Caco-2 (cell line): ENCODE results near the gene SOX1. TPM values are rescaled to one million over a fixed set of nuclear protein-coding genes. Genes with fewer than 3 reads are reported as not detected.

ENCODE experiments used
- BruUV-seq: library from RNA; stranded (reverse); fragments of 400-500 nt; replicated peaks from 2 replicates; lab custom pipeline; 2021; lab: Mats Ljungman, UMichigan
- CTCF ChIA-PET: fragments of 300-600 bp; sonication (Branson Sonifier 250); formaldehyde crosslinking; loops from one replicate; lab custom pipeline; 2022; ENCODE audit warnings: antibody characterized with exemption; lab: Charles Lee
- POLR2A ChIA-PET: fragments of 300-600 bp; sonication (Branson Sonifier 250); formaldehyde crosslinking; loops from one replicate; lab custom pipeline; 2022; ENCODE audit warnings: antibody characterized with exemption; lab: Charles Lee
- DNase-seq, 2 experiments: peaks; one replicate each; pipeline versions ENCODE4 v3.0.0 to v3.0.0-alpha.2; 2020 to 2022
- H3K27me3 ChIP-seq: replicated peaks from 2 replicates; pipeline ENCODE4 v1.6.0; 2011; ENCODE audit warnings: low read length; ENCODE audit not compliant: control insufficient read depth, insufficient read depth
- H3K36me3 ChIP-seq: 2 replicates; pipeline ENCODE4 v1.5.1; 2011; ENCODE audit warnings: low read length; ENCODE audit not compliant: control insufficient read depth, insufficient read depth
- H3K4me1 ChIP-seq: fragments of 250-450 bp; sonication (Bioruptor Pico); 2 replicates; pipeline ENCODE4 v1.5.1; 2020; ENCODE audit warnings: mild to moderate bottlenecking
- H3K4me3 ChIP-seq: 2 replicates; pipeline ENCODE4 v1.5.1; 2011; ENCODE audit warnings: low read depth, mild to moderate bottlenecking, control low read depth, low read length
- H3K9me3 ChIP-seq: fragments of 250-450 bp; sonication (Bioruptor Pico); 2 replicates; pipeline ENCODE4 v1.5.1; 2020; ENCODE audit warnings: mild to moderate bottlenecking, moderate library complexity
- H3K27ac Mint-ChIP-seq: one replicate; pipeline ENCODE4 v1.8.0; 2022; ENCODE audit warnings: mixed read lengths; ENCODE audit not compliant: unreplicated experiment
- H3K27me3 Mint-ChIP-seq: one replicate; pipeline ENCODE4 v1.8.0; 2022; ENCODE audit warnings: mixed read lengths; ENCODE audit not compliant: insufficient read depth, unreplicated experiment
- H3K36me3 Mint-ChIP-seq: one replicate; pipeline ENCODE4 v1.8.0; 2022; ENCODE audit warnings: mild to moderate bottlenecking, mixed read lengths; ENCODE audit not compliant: insufficient read depth, unreplicated experiment
- H3K4me1 Mint-ChIP-seq: one replicate; pipeline ENCODE4 v1.8.0; 2022; ENCODE audit warnings: low read depth, mixed read lengths; ENCODE audit not compliant: unreplicated experiment
- H3K4me3 Mint-ChIP-seq: one replicate; pipeline ENCODE4 v1.8.0; 2022; ENCODE audit warnings: mild to moderate bottlenecking, moderate library complexity, mixed read lengths; ENCODE audit not compliant: unreplicated experiment
- H3K9me3 Mint-ChIP-seq: one replicate; pipeline ENCODE4 v1.8.0; 2022; ENCODE audit warnings: mixed read lengths; ENCODE audit not compliant: unreplicated experiment
- CTCF ChIP-seq, 2 experiments: fragments of 200-600 bp in 1 of 2; IDR thresholded peaks; 1 replicate in 1 of 2; 2 replicates in 1 of 2; pipeline versions ENCODE4 v1.5.1 to v1.8.0; 2011 to 2022; ENCODE audit warnings: antibody characterized with exemption in 1 of 2, control low read depth in 1 of 2, inconsistent platforms in 1 of 2, low read depth in 1 of 2, low read length in 1 of 2, mild to moderate bottlenecking in 1 of 2, moderate library complexity in 1 of 2; ENCODE audit not compliant: insufficient read depth in 1 of 2, severe bottlenecking in 1 of 2, unreplicated experiment in 1 of 2
- intact Hi-C: fragments of 100-400 bp; cut with micrococcal nuclease; formaldehyde crosslinking; loops from one replicate; pipeline ENCODE4 v1.10.0; 2022; ENCODE audit not compliant: unreplicated experiment
- total RNA-seq: library from RNA; stranded (reverse); gene quantifications from 2 replicates; pipeline ENCODE4 v1.2.3, GENCODE V29; 2022

Gene SOX1
- total RNA-seq, 1 experiment from 2014 or later, result 1.7 TPM

GRCh38 chr13:112115403-112116091, 48.6 kb downstream of the SOX1 start:
- no peaks in the 10 kb centered on the region for H3K36me3 Mint-ChIP-seq
- POLR2A ChIA-PET, result no interaction called here
- peaks cover 8% of the 10 kb centered on the region for H3K4me1 Mint-ChIP-seq
- intact Hi-C loops, result no loop called here
- H3K36me3 ChIP-seq, result no peaks in the 10 kb centered on the region
- no peaks in the 10 kb centered on the region for H3K9me3 ChIP-seq
- CTCF ChIA-PET, result no interaction called here
- no peak for TF ChIP-seq CTCF (IDR thresholded peaks at IDR 0.05; ENCODE audit: insufficient read depth in 1 of 2, low read depth in 1 of 2, low read length in 1 of 2, severe bottlenecking in 1 of 2, unreplicated experiment in 1 of 2)
- no peaks in the 10 kb centered on the region for H3K9me3 Mint-ChIP-seq
- H3K27me3 ChIP-seq, result peaks cover 6% of the 10 kb centered on the region
- BruUV-seq, result no TSS peak
- peaks cover 6% of the 10 kb centered on the region; the same call in 1 of the 2 replicates for H3K4me1 ChIP-seq
- no peak overlapping the region for H3K27ac Mint-ChIP-seq
- DNase-seq, result no peak
- peaks cover 33% of the 10 kb centered on the region for H3K27me3 Mint-ChIP-seq
- no peak overlapping the region for H3K4me3 ChIP-seq
- H3K4me3 Mint-ChIP-seq, result no peak overlapping the region

- Mint-ChIP-seq H3K36me3 (no peaks in the 10 kb centered on the region), H3K9me3 (no peaks in the 10 kb centered on the region), H3K4me1 (peaks cover 8% of the 10 kb centered on the region), H3K27me3 (peaks cover 26% of the 10 kb centered on the region), H3K4me3 (no peak overlapping the region), H3K27ac (no peak overlapping the region)
- DNase-seq, result no peak
- peaks cover 6% of the 10 kb centered on the region for H3K27me3 ChIP-seq
- no peaks in the 10 kb centered on the region for H3K9me3 ChIP-seq
- no peaks in the 10 kb centered on the region for H3K36me3 ChIP-seq
- CTCF ChIA-PET, result no interaction called here
- peaks cover 6% of the 10 kb centered on the region; the same call in 1 of the 2 replicates for H3K4me1 ChIP-seq
- POLR2A ChIA-PET, result no interaction called here
- no peak for TF ChIP-seq CTCF (IDR thresholded peaks at IDR 0.05; ENCODE audit: insufficient read depth in 1 of 2, low read depth in 1 of 2, low read length in 1 of 2, severe bottlenecking in 1 of 2, unreplicated experiment in 1 of 2)
- intact Hi-C loops, result no loop called here
- BruUV-seq, result no TSS peak
- H3K4me3 ChIP-seq, result no peak overlapping the region
Measured at GRCh38 chr13:112116187-112116950, 49.4 kb downstream of the SOX1 start.

- no peaks in the 10 kb centered on the region for H3K9me3 Mint-ChIP-seq
- intact Hi-C loops, result no loop called here
- peaks cover 24% of the 10 kb centered on the region for H3K27me3 Mint-ChIP-seq
- peaks cover 8% of the 10 kb centered on the region for H3K4me1 Mint-ChIP-seq
- H3K4me3 Mint-ChIP-seq, result no peak overlapping the region
- BruUV-seq, result no TSS peak
- Histone ChIP-seq H3K4me3 (no peak overlapping the region), H3K4me1 (peaks cover 6% of the 10 kb centered on the region; the same call in 1 of the 2 replicates), H3K27me3 (peaks cover 5% of the 10 kb centered on the region), H3K9me3 (no peaks in the 10 kb centered on the region), H3K36me3 (no peaks in the 10 kb centered on the region)
- H3K36me3 Mint-ChIP-seq, result no peaks in the 10 kb centered on the region
- DNase-seq, result no peak
- POLR2A ChIA-PET, result interaction anchor here (0.5 kb wide), 1 partner anchor 51 kb away, joined by 4 read pairs; the partner anchor contains the start of gene SOX1
- CTCF ChIA-PET, result no interaction called here
- H3K27ac Mint-ChIP-seq, result no peak overlapping the region
- TF ChIP-seq CTCF (IDR thresholded peaks at IDR 0.05; ENCODE audit: insufficient read depth in 1 of 2, low read depth in 1 of 2, low read length in 1 of 2, severe bottlenecking in 1 of 2, unreplicated experiment in 1 of 2), result no peak
Measured at GRCh38 chr13:112117258-112117954, 50.5 kb downstream of the SOX1 start.
